HG03521 (cell line): Measurements from ENCODE around the gene CROCC.
"Not testable (repeated sequence)": the region's sequence is repeated elsewhere in the genome, so short reads cannot be mapped to it uniquely, and the experiment has no call there.

Experiments
- ATAC-seq: cut with Tn5 transposase; IDR thresholded peaks from one replicate; pipeline ENCODE4 v1.9.1; 2021; ENCODE audit warnings: mild to moderate bottlenecking, moderate library complexity; ENCODE audit not compliant: unreplicated experiment

The CROCC gene

DNA sequence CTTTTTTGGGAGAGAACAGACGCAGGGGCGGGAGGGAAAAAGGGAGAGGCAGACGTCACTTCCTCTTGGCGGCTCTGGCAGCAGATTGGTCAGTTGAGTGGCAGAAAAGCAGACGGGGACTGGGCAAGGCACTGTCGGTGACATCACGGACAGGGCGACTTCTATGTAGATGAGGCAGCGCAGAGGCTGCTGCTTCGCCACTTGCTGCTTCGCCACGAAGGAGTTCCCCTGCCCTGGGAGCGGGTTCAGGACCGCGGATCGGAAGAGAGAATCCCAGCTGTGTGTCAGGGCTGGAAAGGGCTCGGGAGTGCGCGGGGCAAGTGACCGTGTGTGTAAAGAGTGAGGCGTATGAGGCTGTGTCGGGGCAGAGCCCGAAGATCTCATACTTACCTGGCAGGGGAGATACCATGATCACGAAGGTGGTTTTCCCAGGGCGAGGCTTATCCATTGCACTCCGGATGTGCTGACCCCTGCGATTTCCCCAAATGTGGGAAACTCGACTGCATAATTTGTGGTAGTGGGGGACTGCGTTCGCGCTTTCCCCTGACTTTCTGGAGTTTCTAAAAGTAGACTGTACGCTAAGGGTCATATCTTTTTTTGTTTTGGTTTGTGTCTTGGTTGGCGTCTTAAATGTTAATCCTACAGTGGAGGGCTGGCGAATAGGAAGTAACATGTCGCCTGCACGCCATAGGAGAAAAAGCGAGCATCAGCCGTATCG, 26.0 kb upstream of the CROCC start, which contains the start of gene RNU1-2:
TSS of gene RNU1-2 (plus strand) at position 383 of the 718 bp plus-strand sequence.
- ATAC-seq: peak; percentile 99

DNA sequence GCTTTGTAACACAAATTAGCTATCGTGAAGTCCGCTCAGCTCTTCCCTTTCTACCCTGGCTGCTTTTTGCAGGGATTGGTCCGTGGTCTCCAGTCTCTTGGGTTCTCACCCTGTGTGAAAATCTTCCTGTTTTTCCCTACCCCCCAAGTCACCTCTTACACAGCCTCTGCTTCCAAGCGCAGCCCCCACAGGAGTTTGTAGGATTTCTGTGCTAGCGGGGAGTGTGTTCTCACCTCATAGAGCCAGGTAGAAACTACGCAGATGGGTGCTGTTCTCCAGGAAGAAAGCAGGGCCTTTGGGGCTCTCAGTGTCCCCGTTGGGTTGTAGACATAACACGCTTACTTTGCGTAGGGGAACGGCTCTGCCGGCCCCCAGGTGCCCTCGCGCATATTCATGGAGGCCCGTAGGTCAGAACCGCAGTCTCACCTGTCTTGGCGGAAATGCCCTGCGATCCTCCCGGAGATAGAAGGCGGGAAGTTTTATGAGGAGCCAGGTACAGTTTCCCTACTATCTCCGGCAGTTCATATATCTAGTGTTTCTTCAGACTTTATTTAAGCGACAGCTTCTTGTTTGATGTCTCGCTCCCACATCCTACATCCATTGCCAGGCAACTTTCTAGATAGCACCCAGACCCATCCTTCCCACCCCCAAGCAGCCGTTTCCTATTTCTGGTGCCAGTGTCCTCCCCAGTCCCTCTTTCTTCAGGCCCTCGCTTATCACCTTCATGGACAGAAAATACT, 25.2 kb upstream of the CROCC start:
- ATAC-seq: peak; percentile 6

DNA sequence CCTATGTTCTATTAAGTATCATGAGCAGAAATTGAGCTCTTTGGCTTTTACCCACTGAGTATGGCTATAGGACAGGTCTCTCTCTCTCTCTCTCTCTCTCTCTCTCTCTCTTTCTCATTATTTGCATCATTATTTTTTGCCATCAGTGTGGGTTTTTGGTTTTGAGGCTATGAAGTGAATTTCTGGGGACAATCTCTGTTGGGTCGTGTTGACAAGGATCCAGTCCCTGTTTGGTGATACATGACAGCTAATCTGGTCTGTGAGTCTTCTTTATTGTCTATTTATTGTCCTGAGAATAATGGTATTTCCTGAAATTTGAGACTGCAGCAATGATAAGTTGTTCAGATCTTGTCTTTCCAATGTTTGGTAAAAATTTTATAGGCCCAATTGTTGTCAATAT, 24.1 kb upstream of the CROCC start:
- not testable (repeated sequence) for ATAC-seq

DNA sequence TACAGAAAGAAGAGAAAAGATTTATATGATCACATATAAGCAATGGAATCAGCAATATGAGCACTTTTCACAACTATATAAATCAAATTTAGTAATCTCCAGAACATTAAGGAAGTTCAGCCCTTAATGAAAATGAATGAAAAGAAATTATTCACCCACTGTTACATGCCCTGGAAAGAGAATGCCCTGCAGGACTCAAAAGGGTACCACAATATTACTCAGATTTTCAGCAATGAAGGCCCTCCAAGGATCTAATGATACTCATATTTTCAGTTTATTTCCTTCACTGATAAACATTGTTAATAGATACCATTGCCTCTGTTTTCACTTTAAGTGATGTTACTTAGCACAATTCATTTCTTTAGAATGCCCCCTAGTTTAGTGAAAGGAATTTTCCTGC, 23.4 kb upstream of the CROCC start:
- not testable (repeated sequence) for ATAC-seq

DNA sequence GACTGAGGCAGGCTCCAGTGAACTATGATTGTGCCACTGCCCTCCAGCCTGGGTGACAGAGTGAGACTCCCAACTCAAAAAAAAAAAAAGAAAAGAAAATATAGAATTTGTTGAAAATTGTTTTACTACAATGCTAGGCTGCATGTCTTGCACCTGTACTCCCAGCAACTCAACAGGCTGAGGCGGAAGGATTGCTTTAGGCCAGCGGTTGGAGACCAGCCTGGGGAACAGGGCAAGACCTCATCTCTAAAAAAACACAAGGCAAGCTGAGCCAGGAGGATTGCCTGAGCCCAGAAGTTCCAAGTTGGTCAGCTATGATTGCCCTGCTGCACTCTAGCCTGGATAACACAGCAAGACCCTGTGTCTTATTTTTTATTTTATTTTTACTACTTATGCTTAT, 22.7 kb upstream of the CROCC start:
- ATAC-seq: not testable (repeated sequence)

DNA sequence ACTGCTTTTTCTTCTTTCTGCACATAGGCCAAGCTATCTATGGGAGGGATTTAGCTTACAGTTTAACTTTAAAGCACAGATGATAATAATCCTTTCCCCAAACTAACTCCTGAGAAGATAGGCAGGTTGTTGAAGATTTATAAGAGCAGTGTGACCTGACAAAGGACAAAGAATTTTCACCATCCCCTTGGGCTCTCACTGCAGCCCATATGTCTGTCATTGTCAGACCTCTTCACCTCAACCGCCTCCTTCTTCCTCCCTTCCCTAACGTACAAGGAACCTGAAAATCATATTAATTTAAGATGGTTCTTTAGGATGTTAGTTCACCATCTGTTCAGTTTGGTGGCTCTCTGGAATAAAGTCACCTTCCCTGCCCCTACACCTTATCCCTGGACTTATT, 21.0 kb upstream of the CROCC start:
- ATAC-seq: no peak

DNA sequence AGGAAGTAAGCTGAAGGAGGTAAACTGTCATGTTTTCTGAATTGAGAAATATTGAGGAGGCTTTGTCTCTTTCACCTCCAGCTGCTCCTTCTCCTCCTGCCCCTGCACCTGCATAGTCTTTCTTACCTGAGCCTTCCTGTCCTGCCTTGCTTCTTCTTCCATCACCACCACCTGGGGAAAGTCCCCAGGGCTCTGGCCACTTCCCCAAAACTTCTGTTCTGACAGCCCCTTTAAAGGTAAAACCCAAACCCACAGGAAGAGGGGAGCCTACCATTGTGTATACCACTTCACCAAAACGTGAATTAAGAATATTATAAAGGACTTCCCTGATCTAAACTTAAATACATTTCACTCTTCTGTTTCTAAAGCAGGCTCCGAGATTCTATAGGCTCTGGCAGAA, 20.4 kb upstream of the CROCC start:
- not testable (repeated sequence) for ATAC-seq

DNA sequence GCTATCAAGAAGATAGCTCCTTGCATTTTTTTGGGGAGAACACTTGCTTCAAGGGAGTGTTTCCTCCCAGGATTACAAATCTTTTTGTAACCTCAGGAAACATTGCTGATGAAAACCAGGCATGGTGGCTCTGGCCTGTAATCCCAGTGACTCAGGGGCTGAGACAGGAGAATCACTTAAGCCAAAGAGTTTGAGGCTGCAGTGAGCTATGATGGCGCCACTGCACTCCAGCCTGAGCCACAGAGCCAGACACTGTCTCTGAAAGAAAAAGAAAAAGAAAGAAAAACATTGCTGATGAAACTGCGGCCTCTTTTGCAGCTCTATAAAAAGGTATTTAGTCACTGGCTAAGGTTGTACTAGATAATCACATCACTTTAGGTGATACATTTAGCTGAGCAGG, 18.7 kb upstream of the CROCC start:
- ATAC-seq: no peak

DNA sequence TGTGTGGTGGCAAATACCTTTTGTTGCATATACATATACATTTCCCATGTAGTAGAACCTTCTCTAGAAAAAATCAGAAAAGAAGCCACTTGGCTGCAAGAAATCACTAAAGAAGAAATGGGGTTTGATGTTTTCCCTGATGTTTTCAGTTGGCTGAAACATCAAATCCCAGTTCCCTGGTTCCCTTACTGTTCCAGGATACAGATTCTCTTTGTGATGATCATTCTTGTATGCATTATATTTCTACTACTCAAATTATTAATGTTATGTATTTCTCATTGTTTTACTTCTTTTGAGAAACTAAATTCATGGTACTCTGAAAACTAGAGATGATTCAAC, 18.3 kb upstream of the CROCC start:
- ATAC-seq: no peak

DNA sequence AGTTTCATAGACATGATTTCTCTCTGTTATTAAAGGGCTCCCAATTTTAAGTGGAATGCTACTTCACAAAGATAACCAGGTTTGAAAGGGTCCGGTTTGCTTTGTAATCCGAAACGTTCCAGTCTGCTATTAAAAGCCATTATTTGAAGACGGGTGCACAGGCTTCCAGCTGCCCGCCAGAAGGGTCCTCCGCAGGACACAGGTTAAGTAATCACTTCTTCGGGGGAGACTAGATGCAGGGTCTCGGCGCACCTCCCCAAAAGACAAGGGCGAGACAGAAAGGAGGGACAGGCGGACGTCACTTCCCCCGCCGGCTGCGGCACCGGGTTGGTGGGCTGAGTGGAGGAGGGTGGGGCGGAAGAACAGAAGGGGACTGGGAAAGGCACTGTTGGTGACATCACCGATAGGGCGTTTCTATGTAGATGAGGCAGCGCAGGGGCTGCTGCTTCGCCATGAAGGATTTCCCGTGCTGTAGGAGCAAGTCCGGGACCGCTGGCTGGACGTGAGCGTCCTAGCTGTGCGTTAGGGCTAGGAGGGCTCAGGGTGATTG, 17.1 kb upstream of the CROCC start:
- ATAC-seq: peak; percentile 92

DNA sequence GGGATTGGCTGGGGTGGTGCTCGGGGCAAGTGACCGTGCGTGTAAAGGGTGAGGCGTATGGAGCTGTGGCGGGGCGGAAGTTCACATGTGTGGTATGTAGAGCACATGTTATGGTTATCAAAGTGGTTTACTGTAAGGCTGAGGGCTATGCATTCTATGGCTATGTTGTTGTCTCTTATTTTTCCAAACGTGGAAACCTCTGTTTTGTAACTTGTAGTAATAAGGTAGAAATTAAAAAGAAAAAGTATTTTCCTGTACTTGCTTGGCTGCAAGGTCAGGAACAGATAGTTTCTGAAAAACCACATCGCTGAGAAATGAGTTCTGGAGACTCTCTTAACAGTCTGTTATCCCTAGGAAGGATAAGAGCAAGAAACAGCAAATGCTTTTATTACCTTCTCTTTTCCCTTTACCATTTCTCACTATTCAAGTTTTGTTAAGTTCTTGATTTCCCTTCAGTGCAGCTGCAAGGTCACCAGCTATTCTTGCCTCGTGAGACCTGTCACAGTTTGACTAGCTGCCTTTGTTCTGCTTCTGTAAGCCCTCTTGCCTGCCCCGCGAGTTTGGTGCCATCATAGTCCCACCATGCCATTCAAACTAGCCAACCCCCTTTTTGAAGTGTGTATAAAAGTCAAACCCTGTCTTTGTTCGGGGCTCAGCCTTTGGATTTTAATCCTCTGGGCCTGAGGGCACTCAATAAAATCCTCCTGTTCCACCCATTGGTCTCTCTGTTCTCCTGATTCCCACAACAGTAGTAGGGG, 16.4 kb upstream of the CROCC start:
- peak; percentile 65 for ATAC-seq

DNA sequence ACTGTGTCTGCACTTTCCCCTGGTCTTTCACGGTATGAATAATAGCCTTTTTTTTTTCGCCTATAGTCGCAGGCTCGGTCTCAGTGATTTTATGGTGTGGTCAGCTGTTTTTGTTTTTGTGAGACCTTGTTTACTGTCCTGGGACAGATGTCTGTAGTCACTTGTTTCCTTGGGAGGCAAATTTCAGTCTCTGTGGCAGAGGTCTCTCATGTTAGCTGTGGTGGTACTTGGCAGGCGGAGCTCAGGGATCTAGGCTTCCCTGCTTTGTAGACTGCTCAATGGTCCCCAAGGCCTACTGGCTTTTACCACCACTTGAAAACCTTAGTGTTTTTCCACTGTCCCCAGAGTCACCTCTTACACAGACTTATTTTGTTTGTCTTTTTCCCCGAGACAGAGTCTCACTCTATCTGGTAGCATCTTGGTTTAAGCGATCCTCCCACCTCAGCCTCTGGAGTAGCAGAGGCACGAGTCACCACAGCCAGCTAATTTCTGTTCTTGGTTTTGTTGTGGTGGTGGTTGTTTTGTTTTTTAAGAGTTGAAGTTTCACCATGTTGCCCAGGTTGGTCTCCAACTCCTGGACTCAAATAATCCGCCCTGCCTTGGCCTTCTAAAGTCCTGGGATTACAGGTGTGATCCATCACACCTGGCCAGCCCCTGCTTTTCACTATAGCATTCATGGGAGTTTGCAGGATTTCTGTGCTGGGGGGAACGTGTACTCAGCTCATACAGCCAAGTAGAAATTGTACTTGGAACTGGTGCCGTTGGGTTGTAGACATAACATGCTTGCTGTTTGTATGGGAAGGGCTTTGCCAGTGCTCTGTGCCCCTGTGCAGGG, 15.6 kb upstream of the CROCC start:
- ATAC-seq: no peak

DNA sequence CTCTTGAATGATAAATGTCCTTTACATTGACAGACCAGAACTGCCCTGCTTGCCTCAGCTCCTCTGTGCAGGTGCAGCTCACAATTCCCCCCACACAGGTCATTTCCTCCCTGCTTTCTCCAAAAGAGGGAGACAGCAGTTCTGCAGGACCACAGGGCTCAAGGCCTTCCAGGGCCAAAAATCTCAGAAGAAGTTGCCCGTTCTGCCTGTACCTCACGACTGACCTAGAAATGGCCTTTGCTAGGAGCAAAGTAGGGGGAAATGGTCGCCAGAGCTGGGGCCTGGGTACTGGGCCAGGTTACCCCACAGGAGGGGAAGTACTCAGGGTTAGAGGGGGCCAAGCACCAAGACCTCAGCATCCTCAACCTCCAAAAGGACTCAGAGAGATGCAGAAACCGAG, 14.9 kb upstream of the CROCC start:
- no peak for ATAC-seq

DNA sequence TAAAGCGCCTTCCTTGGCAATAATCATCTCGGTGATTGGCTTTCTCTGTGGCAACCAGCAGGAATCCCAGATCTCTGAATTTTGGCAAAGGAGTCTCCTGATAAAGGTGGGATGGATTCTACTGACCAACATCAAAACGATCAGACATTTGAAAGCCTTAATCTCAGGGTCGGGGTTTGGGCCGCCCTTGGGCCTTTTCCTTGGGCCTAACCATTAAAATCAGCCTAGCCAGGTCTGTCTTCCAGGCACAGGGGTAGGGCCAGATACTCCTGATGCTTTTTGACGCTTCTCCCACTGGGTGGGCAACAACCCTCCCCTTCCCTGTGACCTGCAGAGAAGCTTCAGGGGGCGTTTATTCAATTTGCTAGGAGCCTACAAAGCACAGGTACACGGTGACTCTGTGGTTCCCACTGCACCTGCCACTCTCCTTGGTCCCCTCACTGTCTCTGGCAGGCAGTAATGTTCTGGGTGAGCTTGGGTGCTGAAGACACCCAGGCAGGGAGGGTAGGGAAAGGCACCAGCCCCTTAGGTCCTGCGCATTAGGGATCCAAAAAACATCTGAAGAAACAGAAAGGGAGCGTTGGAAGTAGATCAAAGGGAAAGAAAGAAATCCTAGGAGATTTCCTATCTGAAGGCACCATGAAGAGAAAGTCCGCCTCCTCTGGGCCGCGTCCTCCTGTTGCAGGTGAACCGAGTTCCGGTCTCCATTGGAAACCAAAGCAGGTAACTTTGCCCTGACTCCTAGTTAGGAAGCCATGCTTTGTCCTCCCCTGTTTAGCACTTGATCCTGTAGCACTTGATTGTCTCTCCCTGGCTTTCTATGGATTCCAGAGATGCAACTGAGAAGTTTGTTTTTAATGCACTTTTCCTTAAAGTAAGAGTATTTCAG, 13.6 kb upstream of the CROCC start:
- no peak for ATAC-seq

DNA sequence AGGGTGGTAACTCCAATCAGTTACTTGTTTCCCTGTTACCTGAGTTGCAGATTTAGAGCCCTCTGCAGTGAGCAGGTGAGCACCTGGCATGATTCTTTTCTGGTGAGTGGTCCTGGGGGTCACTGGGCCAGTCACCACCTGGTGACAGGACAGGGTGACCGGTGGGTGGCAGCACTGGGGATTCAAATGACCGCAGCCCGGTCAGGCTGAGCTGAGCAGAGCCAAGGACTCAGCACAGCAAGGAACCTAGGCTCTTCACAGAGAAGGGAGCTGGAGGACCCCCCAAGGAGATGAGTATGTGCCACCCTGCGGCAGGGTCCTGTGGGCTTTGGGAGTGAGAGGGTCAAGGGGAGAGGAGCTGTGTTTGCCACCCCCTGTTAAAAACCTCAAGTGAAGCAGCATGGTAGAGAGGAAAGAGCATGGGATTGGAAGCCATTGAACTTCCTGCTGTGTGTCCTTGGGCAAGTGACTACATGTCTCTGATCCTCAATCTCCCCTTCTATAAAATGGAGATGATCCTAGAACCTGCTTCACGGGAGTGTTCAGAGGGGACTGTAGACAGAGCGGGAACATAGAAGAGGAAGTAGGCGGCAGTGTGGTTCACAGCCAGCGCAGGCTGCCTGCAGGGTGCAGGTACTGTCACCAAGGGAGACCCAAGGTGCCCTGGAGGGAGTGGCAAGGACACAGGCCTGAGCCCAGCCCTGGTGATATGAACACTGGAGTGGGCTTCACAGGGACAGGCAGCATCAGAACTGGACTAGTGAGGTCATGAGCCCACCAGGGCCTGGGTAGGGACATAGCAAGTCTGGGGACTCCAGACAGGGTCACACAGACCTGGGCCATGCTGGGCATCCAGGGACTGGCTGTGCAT, 9.6 kb upstream of the CROCC start:
- not testable (repeated sequence) for ATAC-seq

DNA sequence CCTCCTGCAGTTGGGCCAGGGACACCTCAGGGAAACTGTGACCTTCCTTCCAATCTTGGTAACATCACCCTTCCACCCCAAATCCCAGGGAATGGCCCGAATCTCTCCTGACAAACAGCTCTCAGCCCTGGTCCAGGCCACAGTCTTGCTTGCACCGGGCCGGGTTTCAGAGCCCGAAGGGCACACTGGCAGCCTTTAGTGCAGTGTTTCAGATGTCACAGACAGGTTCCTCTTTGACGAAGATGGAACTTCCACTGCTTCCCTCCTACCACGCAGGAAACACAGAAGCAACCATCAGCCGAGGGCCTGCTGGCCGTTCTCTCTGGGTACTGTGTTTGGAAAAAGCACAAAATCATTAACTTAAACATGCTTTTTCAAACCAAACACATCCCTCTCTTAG, 9.0 kb upstream of the CROCC start:
- not testable (repeated sequence) for ATAC-seq

DNA sequence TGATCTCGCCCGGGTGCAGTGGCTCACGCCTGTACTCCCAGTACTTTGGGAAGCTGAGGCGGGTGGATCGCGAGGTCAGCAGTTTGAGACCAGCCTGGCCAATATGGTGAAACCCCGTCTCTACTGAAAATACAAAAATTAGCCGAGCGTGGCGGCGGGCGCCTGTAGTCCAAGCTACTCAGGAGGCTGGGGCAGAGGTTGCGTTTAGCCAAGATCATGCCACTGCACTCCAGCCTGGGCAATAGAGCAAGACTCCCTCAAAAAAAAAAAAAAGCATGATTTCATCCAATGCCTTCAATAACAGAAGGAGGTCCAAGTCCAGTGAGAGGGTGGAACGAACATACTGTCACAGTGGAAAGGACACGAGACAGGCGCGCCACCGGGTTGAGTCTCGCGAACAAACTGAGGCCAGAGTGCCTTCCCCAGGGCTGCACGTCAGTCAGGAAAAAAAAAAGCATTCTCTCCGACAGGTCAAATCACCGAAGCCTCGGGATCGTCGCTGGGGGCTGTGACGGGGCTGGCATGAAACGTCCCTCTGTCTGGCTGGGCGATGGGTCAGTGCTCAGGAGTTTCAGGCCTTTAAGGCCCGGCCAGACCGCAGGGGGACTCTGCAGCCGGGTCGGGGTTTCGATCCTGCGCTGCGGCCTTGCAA, 8.4 kb upstream of the CROCC start:
- ATAC-seq: no peak
